ENCODE data around the gene MRAP2.

- TF ChIP-seq TAF1 (IDR thresholded peaks at IDR 0.05; ENCODE audit: low read depth, low read length) (no peak), POLR2A (IDR thresholded peaks at IDR 0.05; ENCODE audit: low read depth, low read length) (no peak), POU2F2 (IDR thresholded peaks at IDR 0.05; ENCODE audit: low read depth, low read length) (no peak), POLR2AphosphoS5 (IDR thresholded peaks at IDR 0.05; ENCODE audit: low read depth, low read length) (no peak), PAX5 (IDR thresholded peaks at IDR 0.05; ENCODE audit: insufficient read depth, low read length, severe bottlenecking) (no peak)
Measured at GRCh38 chr6:84089552-84089951, 56.0 kb downstream of the MRAP2 start.
